ENCODE results near the gene SBK1. TPM values are rescaled to one million over a fixed set of nuclear protein-coding genes. Genes with fewer than 3 reads are reported as not detected.

The SBK1 gene
- total and polyA plus RNA-seq, 2 of the 4 experiments (the other 2 are of a cell fraction), result under 0.01 to 0.05 TPM

GRCh38 chr16:28304214-28304613, 11.9 kb downstream of the SBK1 start:
- ChIA-PET CTCF (interaction anchor here (0.7 to 0.8 kb wide), 2 partner anchors 17 to 30 kb away, joined by 3 to 5 read pairs; no protein-coding TSS in a partner anchor), POLR2A (ENCODE audit: unreplicated experiment) (no interaction called here)
- no peak overlapping the region for H3K27ac ChIP-seq (ENCODE audit: insufficient read depth, low read length)
- no peak overlapping the region for H3K4me3 ChIP-seq (ENCODE audit: insufficient read depth, low read depth, low read length)
- ATAC-seq (ENCODE audit: low read depth) (peak; percentile 90; the same call in 1 of the 2 replicates), DNase-seq (peak; percentile 40)
- BruUV-seq (replicated peaks), result no TSS peak
- no peaks in the 10 kb centered on the region for H3K36me3 ChIP-seq (ENCODE audit: control insufficient read depth, insufficient read depth, low read length)
- no peak overlapping the region for H4K8ac ChIP-seq (ENCODE audit: low read depth in 2 of 2, low read length in 2 of 2)
- H3K79me1 ChIP-seq (ENCODE audit: low read depth in 1 of 2, low read length in 2 of 2), result no peaks in the 10 kb centered on the region
- H4K5ac ChIP-seq (ENCODE audit: low read depth, low read length), result no peak overlapping the region
- no peak overlapping the region for H3K14ac ChIP-seq (replicated peaks; ENCODE audit: low read depth, low read length)
- no peak overlapping the region for H2AK5ac ChIP-seq (ENCODE audit: low read depth, low read length)
- no peak overlapping the region for H3K56ac ChIP-seq (ENCODE audit: extremely low read depth, insufficient read depth, low read length)
- TF ChIP-seq SMC3 (IDR thresholded peaks at IDR 0.05; ENCODE audit: low read depth, low read length) (no peak), RFX5 (IDR thresholded peaks at IDR 0.05; ENCODE audit: low read depth, low read length) (no peak), MXI1 (IDR thresholded peaks at IDR 0.05; ENCODE audit: borderline replicate concordance, low read depth, low read length) (no peak), RCOR1 (IDR thresholded peaks at IDR 0.05; ENCODE audit: insufficient replicate concordance, low read length) (peak; percentile 43)
- H2BK5ac ChIP-seq (ENCODE audit: low read depth, low read length, poor library complexity, severe bottlenecking), result no peak overlapping the region
- H3K27me3 ChIP-seq (ENCODE audit: control insufficient read depth, insufficient read depth, low read length), result peaks cover 7% of the 10 kb centered on the region
- no peak overlapping the region for H3K23ac ChIP-seq (ENCODE audit: low read depth, low read length)
- H3K4me2 ChIP-seq (ENCODE audit: low read depth, low read length), result no peak overlapping the region
- no peak overlapping the region for H2BK120ac ChIP-seq (ENCODE audit: low read depth, low read length)
- no peak overlapping the region for H2BK20ac ChIP-seq (ENCODE audit: low read depth, low read length)
- no peak overlapping the region for H3K9ac ChIP-seq (ENCODE audit: low read depth, low read length)
- H3K9me1 ChIP-seq (ENCODE audit: insufficient read depth, low read length), result no peaks in the 10 kb centered on the region
- no peak overlapping the region for H2BK15ac ChIP-seq (ENCODE audit: low read depth, low read length)
- no peak overlapping the region for H3K4ac ChIP-seq (ENCODE audit: low read depth, low read length)
- no peaks in the 10 kb centered on the region for H3K9me3 ChIP-seq (ENCODE audit: control insufficient read depth, insufficient read depth, low read length)
- intact Hi-C loops (cut with micrococcal nuclease), result no loop called here
- H2AFZ ChIP-seq (replicated peaks; ENCODE audit: low read length, poor library complexity), result no peak overlapping the region
- H2AK9ac ChIP-seq (replicated peaks; ENCODE audit: low read depth, low read length, poor library complexity), result no peak overlapping the region
- no peaks in the 10 kb centered on the region for H4K20me1 ChIP-seq (ENCODE audit: insufficient read depth, low read length)
- no peak overlapping the region for H4K91ac ChIP-seq (ENCODE audit: insufficient read depth, low read depth, low read length)
- 60% methylated on average over 2 of the region's 8 CpGs; no CpG with 5 or more reads in 1 of the 2 experiments for WGBS, 2 experiments (ENCODE audit: extremely low coverage in 2 of 2, insufficient read length in 1 of 2)
- H3K18ac ChIP-seq (ENCODE audit: low read depth, low read length), result no peak overlapping the region
- in situ Hi-C loops (cut with MboI; ENCODE audit: low sequenced_read_pairs), result no loop called here
- dilution Hi-C loops (cut with HindIII; ENCODE audit: low sequenced_read_pairs, unreplicated experiment), result no loop called here
- no peaks in the 10 kb centered on the region for H3K4me1 ChIP-seq (ENCODE audit: control insufficient read depth, insufficient read depth, low read length)

Measured in IMR-90 (cell line).